Large intestine (tissue), 3 donors: ENCODE results near the gene SSH3. TPM values are rescaled to one million over a fixed set of nuclear protein-coding genes. Genes with fewer than 3 reads are reported as not detected.
A peak's percentile ranks its signal among the peaks of the same experiment; 100 is the strongest.

Source experiments
- DNase-seq, 2 donors: peaks; one replicate each; pipeline versions ENCODE4 v3.0.0 to v3.0.0-alpha.2; 2013
- H3K27ac ChIP-seq: one replicate; pipeline ENCODE4 v1.5.1; 2013; ENCODE audit warnings: low read length
- H3K27me3 ChIP-seq: 2 replicates; pipeline ENCODE4 v1.6.1; 2013; ENCODE audit warnings: low read length; ENCODE audit not compliant: control insufficient read depth, insufficient read depth
- H3K36me3 ChIP-seq: 2 replicates; pipeline ENCODE4 v1.6.1; 2013; ENCODE audit warnings: low read length; ENCODE audit not compliant: control insufficient read depth, insufficient read depth
- H3K4me1 ChIP-seq: one replicate; pipeline ENCODE4 v1.6.1; 2013; ENCODE audit warnings: low read length; ENCODE audit not compliant: control insufficient read depth, insufficient read depth
- H3K4me3 ChIP-seq: one replicate; pipeline ENCODE4 v1.5.1; 2013; ENCODE audit warnings: low read length
- H3K9me3 ChIP-seq: one replicate; pipeline ENCODE4 v1.6.1; 2013; ENCODE audit warnings: mild to moderate bottlenecking, low read depth, low read length, moderate library complexity; ENCODE audit not compliant: control insufficient read depth
- WGBS: methylation state at CpG from one replicate; pipeline ENCODE4 v1.1.5; 2013; ENCODE audit warnings: low lambda C conversion rate; ENCODE audit not compliant: insufficient coverage; 5-methylcytosine and 5-hydroxymethylcytosine counted together
- polyA plus RNA-seq: library from polyadenylated mRNA; unstranded; fragments of 120-200 nt; gene quantifications from one replicate; pipeline ENCODE4 v1.2.1, GENCODE V29; 2013

The SSH3 gene
- polyA plus RNA-seq, 1 donor: 36.4 TPM

GRCh38 chr11:67304511-67305113 is 1.3 kb downstream of the SSH3 start:
- WGBS: no CpG with 5 or more reads among the region's 14 CpGs
- Histone ChIP-seq H3K27ac (no peak overlapping the region), H3K4me1 (peaks cover 18% of the 10 kb centered on the region), H3K36me3 (peaks cover 54% of the 10 kb centered on the region), H3K4me3 (peak overlapping the region; percentile 69), H3K9me3 (peaks cover 4% of the 10 kb centered on the region), H3K27me3 (no peaks in the 10 kb centered on the region)
- DNase-seq: no peak

- no peak for DNase-seq
- H3K36me3 ChIP-seq: peaks cover 48% of the 10 kb centered on the region
- no peak overlapping the region for H3K27ac ChIP-seq
- peaks cover 4% of the 10 kb centered on the region for H3K9me3 ChIP-seq
- no peak overlapping the region for H3K4me3 ChIP-seq
- H3K27me3 ChIP-seq: no peaks in the 10 kb centered on the region
- no CpG with 5 or more reads among the region's 19 CpGs for WGBS
- H3K4me1 ChIP-seq: peaks cover 14% of the 10 kb centered on the region
Observed at GRCh38 chr11:67306769-67307544, 3.6 kb downstream of the SSH3 start.

- no peak for DNase-seq
- no peaks in the 10 kb centered on the region for H3K27me3 ChIP-seq
- WGBS: no CpG with 5 or more reads among the region's 12 CpGs
- peaks cover 48% of the 10 kb centered on the region for H3K36me3 ChIP-seq
- H3K27ac ChIP-seq: no peak overlapping the region
- no peak overlapping the region for H3K4me3 ChIP-seq
- H3K9me3 ChIP-seq: peaks cover 4% of the 10 kb centered on the region
- H3K4me1 ChIP-seq: peaks cover 9% of the 10 kb centered on the region
Observed at GRCh38 chr11:67307545-67308001, 4.2 kb downstream of the SSH3 start.

- WGBS: no CpG with 5 or more reads among the region's 20 CpGs
- DNase-seq: no peak
- Histone ChIP-seq H3K4me3 (no peak overlapping the region), H3K9me3 (peaks cover 4% of the 10 kb centered on the region), H3K27me3 (no peaks in the 10 kb centered on the region), H3K4me1 (peaks cover 14% of the 10 kb centered on the region), H3K27ac (no peak overlapping the region), H3K36me3 (peaks cover 48% of the 10 kb centered on the region)
Observed at GRCh38 chr11:67308031-67308866, 4.9 kb downstream of the SSH3 start.

- Histone ChIP-seq H3K9me3 (peaks cover under 1% of the 10 kb centered on the region), H3K27me3 (no peaks in the 10 kb centered on the region), H3K4me3 (no peak overlapping the region), H3K4me1 (peaks cover 17% of the 10 kb centered on the region), H3K36me3 (peaks cover 48% of the 10 kb centered on the region), H3K27ac (no peak overlapping the region)
- no peak for DNase-seq
- WGBS: no CpG with 5 or more reads among the region's 11 CpGs
Observed at GRCh38 chr11:67309166-67309565, 5.8 kb downstream of the SSH3 start.

- H3K4me3 ChIP-seq: no peak overlapping the region
- H3K9me3 ChIP-seq: no peaks in the 10 kb centered on the region
- no peak overlapping the region for H3K27ac ChIP-seq
- no CpG with 5 or more reads among the region's 14 CpGs for WGBS
- H3K27me3 ChIP-seq: no peaks in the 10 kb centered on the region
- peaks cover 12% of the 10 kb centered on the region for H3K4me1 ChIP-seq
- H3K36me3 ChIP-seq: peaks cover 48% of the 10 kb centered on the region
- DNase-seq: no peak
Observed at GRCh38 chr11:67309661-67310061, 6.3 kb downstream of the SSH3 start.

GRCh38 chr11:67310246-67311050 is 7.1 kb downstream of the SSH3 start:
- WGBS: no CpG with 5 or more reads among the region's 19 CpGs
- no peak for DNase-seq
- no peak overlapping the region for H3K4me3 ChIP-seq
- peaks cover 48% of the 10 kb centered on the region for H3K36me3 ChIP-seq
- H3K27ac ChIP-seq: no peak overlapping the region
- no peaks in the 10 kb centered on the region for H3K9me3 ChIP-seq
- H3K4me1 ChIP-seq: peaks cover 10% of the 10 kb centered on the region
- H3K27me3 ChIP-seq: no peaks in the 10 kb centered on the region

- no peak overlapping the region for H3K27ac ChIP-seq
- H3K4me3 ChIP-seq: no peak overlapping the region
- H3K9me3 ChIP-seq: no peaks in the 10 kb centered on the region
- peaks cover 48% of the 10 kb centered on the region for H3K36me3 ChIP-seq
- peaks cover 10% of the 10 kb centered on the region for H3K4me1 ChIP-seq
- no peaks in the 10 kb centered on the region for H3K27me3 ChIP-seq
- no peak for DNase-seq
- WGBS: no CpG with 5 or more reads among the region's 18 CpGs
Observed at GRCh38 chr11:67311051-67311555, 7.8 kb downstream of the SSH3 start.

- H3K4me3 ChIP-seq: no peak overlapping the region
- H3K9me3 ChIP-seq: no peaks in the 10 kb centered on the region
- no peaks in the 10 kb centered on the region for H3K27me3 ChIP-seq
- no peak overlapping the region for H3K27ac ChIP-seq
- H3K4me1 ChIP-seq: peaks cover 10% of the 10 kb centered on the region
- WGBS: no CpG with 5 or more reads among the region's 15 CpGs
- no peak for DNase-seq
- peaks cover 45% of the 10 kb centered on the region for H3K36me3 ChIP-seq
Observed at GRCh38 chr11:67311556-67312082, 8.3 kb downstream of the SSH3 start.
